H1 (cell line): ENCODE results near the gene TCEA2. TPM values are rescaled to one million over a fixed set of nuclear protein-coding genes. Genes with fewer than 3 reads are reported as not detected.
"Not testable (repeated sequence)": the region's sequence is repeated elsewhere in the genome, so short reads cannot be mapped to it uniquely, and the experiment has no call there.

Source experiments
- CTCF ChIA-PET: fragments of 300-600 bp; sonication (Branson Sonifier 250); formaldehyde crosslinking; loops from one replicate; lab custom pipeline; 2021; ENCODE audit not compliant: partially characterized antibody; lab: Charles Lee
- POLR2A ChIA-PET: fragments of 300-600 bp; sonication (Branson Sonifier 250); formaldehyde crosslinking; loops from one replicate; lab custom pipeline; 2021; ENCODE audit warnings: inconsistent platforms; ENCODE audit not compliant: partially characterized antibody; lab: Charles Lee
- DNase-seq, 2 experiments: peaks; one replicate each; pipeline versions ENCODE4 v3.0.0 to v3.0.0-alpha.2; 2010 to 2022; ENCODE audit warnings: low spot score in 2 of 2, low read depth in 1 of 2, mixed read lengths in 1 of 2
- FAIRE-seq: peaks from 2 replicates; lab custom pipeline; 2011; peaks lifted over from hg19 to GRCh38; lab: Jason Lieb, UNC
- H2AFZ ChIP-seq: 2 replicates; pipeline ENCODE4 v1.8.1; 2012; ENCODE audit warnings: low read length, inconsistent platforms
- H2AK5ac ChIP-seq: 2 replicates; pipeline ENCODE4 v1.6.1; 2013; ENCODE audit warnings: low read depth, low read length
- H2BK120ac ChIP-seq: replicated peaks from 2 replicates; pipeline ENCODE3; 2013; ENCODE audit warnings: low read depth, low read length, inconsistent platforms
- H2BK12ac ChIP-seq: 2 replicates; pipeline ENCODE4 v1.6.1; 2013; ENCODE audit warnings: low read depth, low read length
- H2BK15ac ChIP-seq: 2 replicates; pipeline ENCODE4 v1.6.1; 2013; ENCODE audit warnings: low read length
- H2BK20ac ChIP-seq: 2 replicates; pipeline ENCODE4 v1.6.1; 2013; ENCODE audit warnings: low read length
- H2BK5ac ChIP-seq: 2 replicates; pipeline ENCODE4 v1.6.1; 2013; ENCODE audit warnings: low read depth, low read length
- H3K14ac ChIP-seq: 2 replicates; pipeline ENCODE4 v1.6.1; 2013; ENCODE audit warnings: inconsistent platforms; ENCODE audit not compliant: insufficient read length
- H3K18ac ChIP-seq: 2 replicates; pipeline ENCODE4 v1.6.1; 2013; ENCODE audit warnings: low read length; ENCODE audit errors: extremely low read depth
- H3K23ac ChIP-seq: 2 replicates; pipeline ENCODE4 v1.6.1; 2013; ENCODE audit warnings: inconsistent platforms; ENCODE audit not compliant: insufficient read length
- H3K23me2 ChIP-seq: 2 replicates; pipeline ENCODE4 v1.6.1; 2013; ENCODE audit warnings: low read depth, low read length
- H3K27ac ChIP-seq: 2 replicates; pipeline ENCODE4 v1.6.1; 2011; ENCODE audit warnings: low read depth, low read length, inconsistent platforms
- H3K27me3 ChIP-seq, 4 experiments: replicated peaks in 1 of 4; 1 replicate in 1 of 4; 2 replicates in 3 of 4; pipeline versions ENCODE4 v1.6.1 to v1.8.1; 2011 to 2013; ENCODE audit warnings: low read length in 3 of 4, mild to moderate bottlenecking in 3 of 4, inconsistent platforms in 2 of 4, mixed read lengths in 2 of 4, moderate library complexity in 1 of 4; ENCODE audit not compliant: control insufficient read depth in 3 of 4, insufficient read depth in 3 of 4; ENCODE audit errors: extremely low read depth in 1 of 4
- H3K36me3 ChIP-seq, 4 experiments: 2 replicates each; pipeline versions ENCODE4 v1.6.1 to v1.8.1; 2011 to 2013; ENCODE audit warnings: mild to moderate bottlenecking in 4 of 4, low read length in 3 of 4, moderate library complexity in 2 of 4, control low read depth in 1 of 4, inconsistent platforms in 1 of 4; ENCODE audit not compliant: insufficient read depth in 4 of 4, control insufficient read depth in 2 of 4
- H3K4ac ChIP-seq: replicated peaks from 2 replicates; pipeline ENCODE3; 2013; ENCODE audit warnings: low read length, low read depth, mixed read lengths, inconsistent platforms; ENCODE audit not compliant: insufficient read length
- H3K4me1 ChIP-seq, 4 experiments: replicated peaks in 1 of 4; 1 replicate in 1 of 4; 2 replicates in 3 of 4; pipeline versions ENCODE4 v1.6.1 to v1.8.1; 2011 to 2013; ENCODE audit warnings: low read length in 3 of 4, inconsistent platforms in 2 of 4, mixed read lengths in 1 of 4; ENCODE audit not compliant: insufficient read depth in 4 of 4, control insufficient read depth in 3 of 4
- H3K4me2 ChIP-seq, 2 experiments: 2 replicates each; pipeline versions ENCODE4 v1.6.1 to v1.8.1; 2011 to 2013; ENCODE audit warnings: low read depth in 2 of 2, low read length in 2 of 2, control low read depth in 1 of 2, inconsistent platforms in 1 of 2, mild to moderate bottlenecking in 1 of 2; ENCODE audit not compliant: insufficient read depth in 1 of 2
- H3K4me3 ChIP-seq, 4 experiments: fragments of 200-600, 300-600 bp in 1 of 4; sonication (generic), shearing (Covaris generic), sonication (Bioruptor Twin) in 1 of 4; 2 replicates each; pipeline versions ENCODE4 v1.5.1 to v1.8.1; 2011 to 2016; ENCODE audit warnings: low read length in 4 of 4, low read depth in 3 of 4, control low read depth in 2 of 4, inconsistent platforms in 2 of 4, mild to moderate bottlenecking in 2 of 4, mixed read lengths in 1 of 4, moderate library complexity in 1 of 4; ENCODE audit not compliant: insufficient read depth in 2 of 4; ENCODE audit errors: extremely low read depth in 1 of 4
- H3K56ac ChIP-seq: replicated peaks from 2 replicates; pipeline ENCODE3; 2013; ENCODE audit warnings: low read depth, mild to moderate bottlenecking, mixed read lengths, low read length, inconsistent platforms; ENCODE audit not compliant: insufficient read length
- H3K79me1 ChIP-seq: 2 replicates; pipeline ENCODE4 v1.6.1; 2013; ENCODE audit warnings: low read depth, low read length, control low read depth
- H3K79me2 ChIP-seq, 2 experiments: 2 replicates each; pipeline versions ENCODE4 v1.6.1 to v1.8.1; 2012 to 2013; ENCODE audit warnings: low read length in 2 of 2, mild to moderate bottlenecking in 2 of 2, inconsistent platforms in 1 of 2; ENCODE audit not compliant: insufficient read depth in 2 of 2, control insufficient read depth in 1 of 2
- H3K9ac ChIP-seq, 4 experiments: replicated peaks in 1 of 4; 1 replicate in 1 of 4; 2 replicates in 3 of 4; pipeline versions ENCODE4 v1.6.1 to v1.8.1; 2011 to 2013; ENCODE audit warnings: low read depth in 3 of 4, low read length in 3 of 4, control low read depth in 2 of 4, mild to moderate bottlenecking in 2 of 4, moderate library complexity in 2 of 4, inconsistent platforms in 1 of 4; ENCODE audit errors: extremely low read depth in 1 of 4
- H3K9me3 ChIP-seq, 2 experiments: 2 replicates each; pipeline versions ENCODE4 v1.6.1 to v1.8.1; 2012 to 2013; ENCODE audit warnings: mild to moderate bottlenecking in 2 of 2, moderate library complexity in 2 of 2, control low read depth in 1 of 2, inconsistent platforms in 1 of 2, low read depth in 1 of 2, low read length in 1 of 2, mixed read lengths in 1 of 2; ENCODE audit not compliant: insufficient read depth in 2 of 2
- H4K20me1 ChIP-seq, 2 experiments: replicated peaks in 1 of 2; 2 replicates each; pipeline versions ENCODE3 to v1.8.1; 2011 to 2013; ENCODE audit warnings: inconsistent platforms in 2 of 2, low read length in 2 of 2, mild to moderate bottlenecking in 1 of 2; ENCODE audit not compliant: insufficient read depth in 2 of 2, control insufficient read depth in 1 of 2
- H4K5ac ChIP-seq: 2 replicates; pipeline ENCODE4 v1.6.1; 2013; ENCODE audit warnings: low read length, low read depth, mixed read lengths, inconsistent platforms; ENCODE audit not compliant: insufficient read length
- H4K8ac ChIP-seq: 2 replicates; pipeline ENCODE4 v1.8.0; 2013; ENCODE audit warnings: mild to moderate bottlenecking, moderate library complexity, low read length, inconsistent platforms; ENCODE audit not compliant: insufficient read depth; ENCODE audit errors: extremely low read depth
- H4K91ac ChIP-seq: replicated peaks from 2 replicates; pipeline ENCODE3; 2013; ENCODE audit warnings: low read length, mixed read lengths, inconsistent platforms; ENCODE audit not compliant: insufficient read length
- WGBS, 2 experiments: shearing (Covaris generic) in 1 of 2; methylation state at CpG; one replicate each; pipeline versions ENCODE4 v1.1.6 to v1.1.7; 2013 to 2015; ENCODE audit warnings: low lambda C conversion rate in 2 of 2, mixed read lengths in 2 of 2, inconsistent platforms in 1 of 2, low coverage in 1 of 2, missing lambda C conversion rate in 1 of 2; ENCODE audit not compliant: insufficient replicate concordance in 2 of 2, insufficient coverage in 1 of 2, insufficient read length in 1 of 2; ENCODE audit errors: extremely low coverage in 1 of 2, missing lambda C conversion rate in 1 of 2; 5-methylcytosine and 5-hydroxymethylcytosine counted together
- polyA plus RNA-seq, 7 experiments: library from polyadenylated mRNA; depleted of rRNA in 3 of 7; stranded (reverse) in 5 of 7; unstranded in 2 of 7; fragments of >200 nt in 5 of 7; fragments of 200-250 nt in 2 of 7; gene quantifications; 1 replicate in 5 of 7; 2 replicates in 1 of 7; 4 replicates in 1 of 7; pipeline versions ENCODE4 v1.2.1 to v1.2.3, GENCODE V29; 2011 to 2013; ENCODE audit warnings: missing spikeins in 2 of 7, mixed read lengths in 2 of 7
- total RNA-seq: library from RNA; stranded (reverse); fragmentation: NEBNext Ultra II Directional; extraction: Animal tissue kit (Norgen Biotek cat#: 25700); gene quantifications from 2 replicates; pipeline ENCODE4 v1.2.1, GENCODE V29; 2021

Gene TCEA2
- total and polyA plus RNA-seq, 2 of the 8 experiments (the other 6 are each of a cell fraction or from before 2014, with no cell fraction given), result 41.4 to 42.3 TPM

- H3K18ac ChIP-seq, H3K9me3 ChIP-seq, H3K4me1 ChIP-seq, H3K79me2 ChIP-seq, H3K27me3 ChIP-seq, POLR2A ChIA-PET, H3K4me2 ChIP-seq, DNase-seq, H3K23me2 ChIP-seq, H3K56ac ChIP-seq, H3K36me3 ChIP-seq, H2AFZ ChIP-seq, H3K4me3 ChIP-seq, H3K79me1 ChIP-seq, H3K27ac ChIP-seq, H4K8ac ChIP-seq, H3K4ac ChIP-seq, H3K14ac ChIP-seq, H3K9ac ChIP-seq, H2BK15ac ChIP-seq, FAIRE-seq, H2AK5ac ChIP-seq, H4K20me1 ChIP-seq, H2BK120ac ChIP-seq, H4K91ac ChIP-seq, H4K5ac ChIP-seq, H2BK20ac ChIP-seq, H3K23ac ChIP-seq, H2BK12ac ChIP-seq, H2BK5ac ChIP-seq: not testable (repeated sequence)
- CTCF ChIA-PET, result interaction anchor here (1.1 to 10.1 kb wide), 4 partner anchors 9 to 60 kb away, joined by 4 to 144 read pairs (median 9); partner anchors contain the start of genes LKAAEAR1, OPRL1 and RGS19
- WGBS, 2 experiments, result no CpG with 5 or more reads among the region's 6 CpGs
Observed at GRCh38 chr20:64117432-64117777, 54.4 kb downstream of the TCEA2 start.
